Esophagus muscularis mucosa (tissue), 4 donors: Measurements from ENCODE around the gene ANKRD11. TPM values are rescaled to one million over a fixed set of nuclear protein-coding genes. Genes with fewer than 3 reads are reported as not detected.

Source experiments
- DNase-seq: peaks from one replicate; pipeline ENCODE4 v3.0.0-alpha.2; 2017; ENCODE audit errors: extremely low spot score
- H3K27ac ChIP-seq, 4 donors: fragments of 200-600 bp; sonication (generic); replicated peaks in 1 of 4; 1 replicate in 3 of 4; 2 replicates in 1 of 4; pipeline ENCODE4 v1.5.1; 2016 to 2019; ENCODE audit warnings: mild to moderate bottlenecking in 1 of 4
- H3K27me3 ChIP-seq, 4 donors: fragments of 200-600 bp; sonication (generic); one replicate each; pipeline versions ENCODE4 v1.5.1 to v1.6.0; 2016 to 2019
- H3K36me3 ChIP-seq, 4 donors: fragments of 200-600 bp; sonication (generic); one replicate each; pipeline ENCODE4 v1.5.1; 2016 to 2019
- H3K4me1 ChIP-seq, 4 donors: fragments of 200-600 bp; sonication (generic); one replicate each; pipeline ENCODE4 v1.5.1; 2016 to 2019
- H3K4me3 ChIP-seq, 4 donors: fragments of 200-600 bp; sonication (generic); 1 replicate in 2 of 4; 2 replicates in 2 of 4; pipeline ENCODE4 v1.5.1; 2016 to 2019; ENCODE audit warnings: mild to moderate bottlenecking in 4 of 4, moderate library complexity in 1 of 4
- H3K9me3 ChIP-seq, 4 donors: fragments of 200-600 bp; sonication (generic); 1 replicate in 3 of 4; 2 replicates in 1 of 4; pipeline ENCODE4 v1.5.1; 2016 to 2019
- EP300 ChIP-seq: sonication (generic); formaldehyde crosslinking; IDR thresholded peaks from one replicate; pipeline ENCODE4 v1.6.1; 2017; ENCODE audit warnings: antibody characterized with exemption
- POLR2A ChIP-seq: fragments of 450-650 bp; IDR thresholded peaks from one replicate; pipeline ENCODE4 v1.6.1; 2017; ENCODE audit warnings: antibody characterized with exemption, moderate library complexity, mild to moderate bottlenecking, low read depth
- POLR2AphosphoS5 ChIP-seq, 2 donors: sonication (generic); formaldehyde crosslinking; IDR thresholded peaks; one replicate each; pipeline ENCODE4 v1.6.1; 2017; ENCODE audit warnings: antibody characterized with exemption in 2 of 2
- WGBS: methylation state at CpG from one replicate; pipeline ENCODE4 v1.1.5; 2018; 5-methylcytosine and 5-hydroxymethylcytosine counted together
- intact Hi-C: fragments of 100-400 bp; cut with DNase I; formaldehyde crosslinking; loops from one replicate; pipeline ENCODE4 v1.15.1; 2023
- total RNA-seq, 4 donors: library from RNA; depleted of rRNA; stranded (reverse); fragments of >200 nt; gene quantifications; one replicate each; pipeline versions ENCODE4 v1.1.0 to v1.2.1, GENCODE V29; 2016
- TF ChIP-seq, protein P1 (sequence below), 3 experiments: fragments of 200-600 bp in 2 of 3; fragments of 450-650 bp in 1 of 3; sonication (generic) in 2 of 3; IDR thresholded peaks; one replicate each; pipeline ENCODE4 v1.5.1; 2017 to 2019; ENCODE audit warnings: antibody characterized with exemption in 3 of 3, mild to moderate bottlenecking in 2 of 3, moderate library complexity in 1 of 3

The ANKRD11 gene
- total RNA-seq, 4 donors from 2014 or later, result 60.8 to 119 (median 105) TPM

- Histone ChIP-seq H3K4me1 (peaks cover 98 to 100% (median 100%) of the 10 kb centered on the region in 4 donors), H3K9me3 (no peaks in the 10 kb centered on the region), H3K27me3 (no peaks in the 10 kb centered on the region), H3K27ac (peak overlapping the region; percentile 64 to 82 (median 76)), H3K36me3 (peaks cover 0 to 9% (median 3%) of the 10 kb centered on the region in 4 donors), H3K4me3 (peak overlapping the region; percentile 25 to 41 (median 28))
- WGBS, result 11% methylated on average over 18 of the region's 32 CpGs
- intact Hi-C loops, result no loop called here
- DNase-seq, result no peak
- TF ChIP-seq EP300 (no peak), POLR2AphosphoS5 (IDR thresholded peaks at IDR 0.05) (peak; percentile 38 to 47)
These were observed 170.2 kb downstream of the ANKRD11 start for GRCh38 chr16:89319886-89320781.

DNA sequence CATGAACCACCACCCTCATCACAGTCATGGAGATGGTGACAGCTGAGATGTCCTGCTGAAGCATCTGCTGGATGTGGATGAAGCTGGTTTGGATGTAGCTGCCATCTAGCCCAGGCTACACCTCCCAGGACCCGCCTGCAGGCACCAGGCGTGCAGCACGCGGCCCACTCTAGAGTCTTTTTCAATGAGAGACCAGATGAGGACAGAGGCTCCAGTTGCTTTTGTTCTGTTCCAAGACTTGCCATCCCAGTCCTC is 170.8 kb downstream of the ANKRD11 start:
- Histone ChIP-seq H3K4me3 (peak overlapping the region in 2 of 4 donors; percentile 29 to 41), H3K9me3 (no peaks in the 10 kb centered on the region), H3K4me1 (peaks cover 98 to 100% (median 100%) of the 10 kb centered on the region in 4 donors), H3K27me3 (no peaks in the 10 kb centered on the region), H3K36me3 (peaks cover 0 to 10% (median 4%) of the 10 kb centered on the region in 4 donors), H3K27ac (peak overlapping the region; percentile 64 to 82 (median 76))
- no peak for TF ChIP-seq EP300
- no peak for TF ChIP-seq POLR2AphosphoS5 (IDR thresholded peaks at IDR 0.05)
- TF ChIP-seq POLR2A, result no peak
- TF ChIP-seq, protein P1, sequence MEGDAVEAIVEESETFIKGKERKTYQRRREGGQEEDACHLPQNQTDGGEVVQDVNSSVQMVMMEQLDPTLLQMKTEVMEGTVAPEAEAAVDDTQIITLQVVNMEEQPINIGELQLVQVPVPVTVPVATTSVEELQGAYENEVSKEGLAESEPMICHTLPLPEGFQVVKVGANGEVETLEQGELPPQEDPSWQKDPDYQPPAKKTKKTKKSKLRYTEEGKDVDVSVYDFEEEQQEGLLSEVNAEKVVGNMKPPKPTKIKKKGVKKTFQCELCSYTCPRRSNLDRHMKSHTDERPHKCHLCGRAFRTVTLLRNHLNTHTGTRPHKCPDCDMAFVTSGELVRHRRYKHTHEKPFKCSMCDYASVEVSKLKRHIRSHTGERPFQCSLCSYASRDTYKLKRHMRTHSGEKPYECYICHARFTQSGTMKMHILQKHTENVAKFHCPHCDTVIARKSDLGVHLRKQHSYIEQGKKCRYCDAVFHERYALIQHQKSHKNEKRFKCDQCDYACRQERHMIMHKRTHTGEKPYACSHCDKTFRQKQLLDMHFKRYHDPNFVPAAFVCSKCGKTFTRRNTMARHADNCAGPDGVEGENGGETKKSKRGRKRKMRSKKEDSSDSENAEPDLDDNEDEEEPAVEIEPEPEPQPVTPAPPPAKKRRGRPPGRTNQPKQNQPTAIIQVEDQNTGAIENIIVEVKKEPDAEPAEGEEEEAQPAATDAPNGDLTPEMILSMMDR (IDR thresholded peaks at IDR 0.05), result no peak
- no CpG with 5 or more reads among the region's 4 CpGs for WGBS
- intact Hi-C loops, result no loop called here
- no peak for DNase-seq

DNA sequence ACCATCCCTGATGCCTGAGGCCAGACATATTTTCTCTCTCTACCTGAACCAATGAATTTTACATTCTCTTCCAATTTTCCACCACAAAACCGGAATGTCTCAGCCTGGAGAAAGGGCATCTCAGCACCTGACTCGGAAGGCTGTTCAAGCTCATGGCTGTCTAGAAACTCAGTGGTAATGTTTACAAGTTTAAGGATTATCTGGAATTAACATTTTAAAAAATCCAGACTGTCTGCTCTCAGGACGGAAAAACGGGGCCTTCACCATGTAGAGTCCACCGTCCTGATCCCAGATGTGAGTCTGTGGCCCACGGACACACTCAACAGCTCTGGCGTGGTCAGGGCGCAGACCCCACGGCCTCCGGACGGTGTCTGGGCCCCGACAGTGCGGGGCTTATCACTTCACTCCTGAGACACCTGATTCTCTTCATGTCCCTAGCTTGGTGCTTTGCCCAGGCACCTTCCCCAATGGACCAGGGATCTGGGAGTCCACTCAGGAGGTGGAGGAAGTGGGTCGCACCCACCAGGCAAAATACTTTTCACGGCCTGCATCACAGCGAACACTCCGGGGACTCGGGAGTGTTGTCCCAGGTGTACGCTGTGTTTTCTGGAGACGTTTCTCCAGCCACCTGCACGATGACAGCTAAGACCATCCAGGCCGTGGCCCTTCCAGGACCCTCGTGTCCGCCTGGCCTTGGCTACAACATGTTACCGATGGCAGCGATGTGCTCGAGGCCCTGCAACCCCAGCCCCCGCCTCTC is 171.3 kb downstream of the ANKRD11 start:
- Histone ChIP-seq H3K27ac (peak overlapping the region; percentile 64 to 82 (median 76)), H3K36me3 (peaks cover 0 to 10% (median 4%) of the 10 kb centered on the region in 4 donors), H3K4me3 (no peak overlapping the region), H3K9me3 (no peaks in the 10 kb centered on the region), H3K27me3 (no peaks in the 10 kb centered on the region), H3K4me1 (peaks cover 98 to 100% (median 100%) of the 10 kb centered on the region in 4 donors)
- intact Hi-C loops, result no loop called here
- WGBS, result 89% methylated on average over 25 of the region's 28 CpGs
- no peak for DNase-seq
- TF ChIP-seq, protein P1 (IDR thresholded peaks at IDR 0.05), result no peak
- TF ChIP-seq POLR2AphosphoS5 (IDR thresholded peaks at IDR 0.05) (no peak), EP300 (no peak), POLR2A (no peak)

- peaks cover 91 to 100% (median 100%) of the 10 kb centered on the region in 4 donors for H3K4me1 ChIP-seq
- H3K9me3 ChIP-seq, result no peaks in the 10 kb centered on the region
- peaks cover 0 to 13% (median 4%) of the 10 kb centered on the region in 4 donors for H3K36me3 ChIP-seq
- WGBS, result 91% methylated on average over 11 of the region's 11 CpGs
- no peak overlapping the region for H3K4me3 ChIP-seq
- no peaks in the 10 kb centered on the region for H3K27me3 ChIP-seq
- no peak for TF ChIP-seq POLR2A
- TF ChIP-seq EP300, result no peak
- TF ChIP-seq, protein P1 (IDR thresholded peaks at IDR 0.05), result no peak
- no peak for TF ChIP-seq POLR2AphosphoS5 (IDR thresholded peaks at IDR 0.05)
- H3K27ac ChIP-seq, result peak overlapping the region in 1 of 4 donors; percentile 82
- intact Hi-C loops, result no loop called here
- no peak for DNase-seq
These were observed 172.0 kb downstream of the ANKRD11 start for GRCh38 chr16:89318430-89318758.
